ENCODE data around the gene NATD1.

NATD1 gene

DNA sequence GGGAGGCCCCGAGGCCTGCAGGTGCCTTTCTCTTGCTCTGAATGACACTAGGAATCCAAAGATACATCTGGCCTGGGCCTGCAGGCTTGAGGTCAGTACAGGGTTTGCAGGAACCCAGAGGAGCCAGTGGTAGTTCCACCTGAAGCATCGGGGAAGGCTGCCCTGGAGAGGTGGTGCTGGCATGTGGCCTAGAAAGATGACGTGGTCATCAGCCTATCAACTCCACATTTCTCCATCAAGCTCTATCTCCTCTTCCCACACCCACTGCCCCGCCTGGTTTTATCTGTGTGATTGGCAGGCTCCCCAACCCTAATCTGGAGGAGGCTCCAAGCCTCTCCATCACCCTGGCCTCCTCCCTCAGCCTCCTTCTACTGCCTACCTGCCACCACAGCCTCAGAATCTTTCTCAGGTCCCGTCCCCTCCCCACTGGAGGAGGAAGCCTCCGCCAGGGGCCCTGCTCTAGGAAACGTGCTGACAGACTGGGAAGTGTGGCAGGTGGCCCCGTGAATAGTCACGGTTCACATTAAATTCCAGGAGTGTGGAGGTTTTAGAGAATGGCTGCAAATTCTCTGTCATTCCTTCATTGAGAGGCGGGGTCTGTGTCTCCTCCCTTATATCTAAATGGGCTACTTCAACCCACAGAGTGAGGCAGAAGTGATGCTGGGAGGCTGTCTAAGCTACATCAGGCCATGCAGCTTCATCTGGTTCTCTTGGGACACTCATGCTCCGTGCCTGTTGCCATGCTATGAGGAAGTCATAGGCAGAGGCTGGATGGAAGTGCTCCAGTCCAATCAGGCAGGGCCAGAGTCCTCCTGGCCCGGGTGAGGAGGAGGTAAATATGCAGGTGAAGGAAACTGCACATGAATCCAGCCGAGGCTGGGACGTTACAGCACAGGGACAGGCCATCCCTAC lies 19.9 kb upstream of the NATD1 start:
- no peak for DNase-seq

DNA sequence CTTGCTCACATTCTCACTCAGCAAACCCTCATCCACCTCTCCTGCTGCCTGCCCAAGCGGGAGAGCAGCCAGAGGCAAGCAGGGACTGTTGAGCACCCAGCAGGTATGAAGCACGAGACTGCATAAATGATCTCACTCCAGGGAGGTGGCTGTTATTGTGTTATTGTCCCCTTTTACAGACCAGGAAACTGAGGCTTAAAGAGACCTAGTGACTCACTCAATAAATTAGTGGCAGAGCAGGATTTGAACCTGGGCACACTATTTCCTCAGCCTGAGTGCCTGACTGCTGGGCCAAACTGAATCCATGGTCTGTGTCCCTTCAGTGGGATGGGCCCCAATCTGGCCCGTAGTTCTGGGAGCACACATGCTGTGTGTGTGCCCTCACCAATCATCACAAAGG lies 19.0 kb upstream of the NATD1 start:
- no peak for DNase-seq

DNA sequence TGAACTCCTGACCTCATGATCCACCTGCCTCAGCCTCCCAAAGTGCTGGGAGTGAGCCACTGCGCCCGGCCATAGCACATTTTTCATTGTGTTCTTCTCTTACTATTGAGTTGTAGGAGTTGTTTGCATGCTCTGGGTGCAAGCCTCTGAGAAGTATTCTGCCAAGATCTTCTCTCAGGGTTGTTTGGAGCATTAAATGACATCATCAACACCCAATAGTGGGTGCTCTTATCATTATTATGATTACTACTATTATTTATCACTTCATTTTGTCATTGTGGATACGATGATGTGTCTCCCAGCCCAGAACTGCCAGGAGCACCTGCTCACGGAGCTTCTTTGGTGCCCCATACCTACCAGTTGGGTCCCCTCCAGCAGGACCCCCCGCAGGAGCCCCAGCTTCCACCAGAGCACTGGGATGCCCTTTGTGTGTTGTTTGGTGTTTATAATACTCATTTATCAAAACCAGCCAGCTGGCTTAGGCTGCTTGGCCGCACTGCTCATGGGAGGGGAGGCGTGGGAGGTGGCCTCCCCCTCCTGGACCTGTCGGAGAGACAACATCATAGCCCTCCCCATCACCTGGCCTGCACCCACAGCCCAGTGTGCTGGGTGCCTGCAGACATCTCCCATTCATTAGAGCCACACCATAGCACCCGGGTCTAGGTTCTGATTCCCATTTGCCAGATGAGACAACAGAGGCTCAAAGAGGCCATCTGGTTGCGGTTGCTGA lies 18.4 kb upstream of the NATD1 start:
- DNase-seq = no peak

DNA sequence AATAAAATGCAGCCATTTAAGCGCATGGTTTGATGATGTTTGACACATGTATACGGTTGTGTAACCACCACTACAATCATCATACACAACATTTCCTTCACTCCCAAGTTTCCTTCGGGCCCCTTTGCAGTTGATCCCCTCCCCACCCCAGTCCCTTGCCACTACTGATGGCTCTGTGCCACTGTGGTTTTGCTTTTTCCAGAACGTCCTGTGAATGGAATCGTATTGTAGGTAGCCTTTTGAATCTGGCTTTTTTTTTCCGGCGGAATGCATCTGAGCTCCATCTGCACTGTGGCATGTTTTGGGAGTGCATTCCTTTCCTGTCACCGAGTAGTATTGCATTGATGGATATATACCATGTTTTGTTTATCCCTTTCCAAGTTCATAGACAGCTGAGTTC lies 16.2 kb upstream of the NATD1 start:
- no peak for DNase-seq

DNA sequence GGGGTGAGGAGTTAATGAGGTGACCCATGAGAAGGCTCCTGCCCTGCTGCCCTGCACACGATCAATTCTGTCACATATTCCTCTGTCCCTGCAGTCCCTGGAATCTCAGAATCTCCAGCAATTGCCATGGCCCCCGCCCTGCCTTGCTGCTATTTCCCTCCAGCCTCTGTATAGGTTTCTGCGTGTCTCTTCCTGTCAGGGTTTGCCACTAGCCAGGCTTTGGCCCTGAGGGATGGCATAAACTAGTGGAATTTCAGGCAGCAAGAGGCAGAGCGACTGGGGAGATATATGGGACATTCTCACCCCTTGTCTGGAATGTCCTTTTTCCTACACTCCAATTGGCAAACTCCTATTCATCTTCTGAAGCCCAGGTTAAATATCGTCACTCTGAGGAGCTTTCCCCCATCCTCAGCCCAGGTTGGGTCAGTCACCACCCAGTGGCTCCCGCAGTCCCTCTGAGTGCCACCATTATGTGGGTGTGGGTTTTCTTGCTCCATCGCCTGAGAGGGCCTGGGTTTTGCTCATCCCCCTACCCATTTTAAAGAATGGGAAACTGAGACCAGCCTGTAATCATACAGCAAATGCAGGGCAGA lies 15.5 kb upstream of the NATD1 start:
- no peak for DNase-seq

DNA sequence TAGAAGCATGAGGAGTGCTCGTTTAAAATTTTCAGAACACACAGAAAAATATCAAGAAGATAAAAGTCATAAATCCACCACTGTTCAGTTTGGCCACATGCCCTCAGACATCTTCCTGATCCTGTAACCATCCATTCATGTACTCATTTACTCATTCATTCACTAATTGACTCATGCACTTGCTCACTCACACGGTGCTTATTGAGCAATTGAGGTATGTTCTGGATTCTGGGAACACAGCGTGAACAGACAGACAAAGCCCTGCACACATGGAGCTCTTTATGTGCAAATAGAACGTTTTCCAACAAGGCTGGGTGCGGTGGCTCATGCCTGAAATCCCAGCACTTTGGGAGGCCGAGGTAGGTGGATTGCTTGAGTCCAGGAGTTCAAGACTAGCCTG lies 10.2 kb upstream of the NATD1 start:
- no peak for DNase-seq

DNA sequence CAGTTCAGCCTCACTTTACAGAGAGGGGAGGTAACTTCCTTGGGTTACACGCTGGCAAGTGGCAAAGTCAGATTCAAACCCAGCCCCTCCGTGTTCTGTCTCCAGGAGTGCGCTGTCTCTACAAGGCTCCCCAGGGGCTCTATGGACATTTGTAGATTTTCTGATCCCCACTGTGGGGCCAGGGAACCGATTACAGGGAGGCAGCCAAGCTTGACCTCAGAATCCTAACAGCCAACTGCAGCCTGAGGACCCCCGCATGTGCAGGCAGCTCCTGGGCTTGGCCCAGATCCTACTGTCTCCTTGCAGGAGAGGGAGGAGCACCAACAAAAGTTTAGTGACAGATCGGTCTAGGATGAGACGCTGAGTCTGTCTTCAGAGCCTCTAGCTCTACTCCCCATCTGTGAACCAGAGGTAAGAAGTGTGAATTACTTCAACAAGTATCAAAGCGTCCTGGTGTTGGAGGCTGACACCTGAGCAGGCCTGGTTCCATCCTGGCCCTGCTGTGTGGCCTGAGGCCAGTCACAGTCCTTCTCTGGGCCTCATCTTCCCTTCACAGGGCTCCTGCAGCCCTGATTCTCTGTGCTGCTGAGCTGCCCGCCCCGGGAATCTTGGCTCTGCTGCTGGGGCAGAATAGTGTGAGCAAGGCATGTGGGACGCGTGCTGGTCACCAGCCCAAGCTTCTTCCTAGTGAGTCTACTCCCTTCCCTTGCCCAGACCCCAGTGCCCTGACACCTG lies 9.2 kb upstream of the NATD1 start:
- DNase-seq = no peak

DNA sequence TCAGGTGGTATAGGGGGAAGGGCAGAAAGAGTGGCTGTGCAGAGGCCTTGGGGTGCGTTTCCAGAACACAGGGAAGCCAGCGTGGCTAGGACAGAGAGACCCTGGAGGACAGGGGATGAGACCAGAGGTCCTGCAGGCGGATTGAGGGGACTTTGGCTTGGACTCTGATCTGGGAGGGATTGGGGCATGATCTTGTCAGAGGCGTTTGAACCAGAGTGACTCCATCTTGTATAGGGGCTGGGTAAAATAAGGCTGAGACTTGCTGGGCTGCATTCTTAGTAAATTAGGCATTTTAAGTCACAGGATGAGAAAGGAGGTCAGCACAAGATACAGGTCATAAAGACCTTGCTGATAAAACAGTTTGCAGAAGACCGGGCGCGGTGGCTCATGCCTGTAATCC lies 5.4 kb upstream of the NATD1 start:
- DNase-seq = no peak

DNA sequence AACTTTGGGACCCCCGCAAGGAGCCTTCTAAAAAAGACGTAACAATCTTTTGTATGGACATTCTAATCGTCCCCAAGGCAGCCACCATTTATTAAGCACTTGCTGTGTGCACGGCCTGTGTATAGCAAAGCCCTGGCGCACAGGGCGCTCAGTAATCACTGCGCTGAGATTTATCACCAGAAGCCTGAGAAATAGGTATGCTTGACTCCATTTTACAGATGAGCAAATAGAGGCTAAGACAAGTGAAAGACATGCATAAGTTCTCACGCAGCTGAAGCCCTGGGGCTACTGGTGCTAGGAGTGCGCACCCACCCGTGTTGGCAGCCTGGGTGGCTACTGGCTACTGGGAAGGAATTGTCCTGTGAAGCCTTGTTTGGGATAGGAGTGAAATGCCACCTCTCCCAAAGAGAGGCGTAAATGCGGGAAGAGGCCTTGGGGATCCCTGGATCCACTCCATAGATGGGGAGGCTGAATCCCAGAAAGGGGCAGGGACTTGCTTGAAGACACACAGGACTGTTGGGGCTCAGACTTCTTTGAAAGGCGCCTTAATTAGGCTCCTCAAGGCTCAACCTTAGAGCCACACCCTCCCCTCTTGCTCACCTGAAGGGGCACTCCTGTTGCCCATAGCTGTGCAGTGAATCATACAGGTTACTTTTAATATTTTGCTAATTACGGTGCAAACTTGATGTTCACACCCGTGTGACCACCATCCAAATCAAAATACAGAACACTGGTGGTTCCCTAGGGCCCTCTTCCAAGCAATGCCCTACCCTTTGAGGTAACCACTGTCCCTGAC lies 634 bp upstream of the NATD1 start:
- DNase-seq = no peak

DNA sequence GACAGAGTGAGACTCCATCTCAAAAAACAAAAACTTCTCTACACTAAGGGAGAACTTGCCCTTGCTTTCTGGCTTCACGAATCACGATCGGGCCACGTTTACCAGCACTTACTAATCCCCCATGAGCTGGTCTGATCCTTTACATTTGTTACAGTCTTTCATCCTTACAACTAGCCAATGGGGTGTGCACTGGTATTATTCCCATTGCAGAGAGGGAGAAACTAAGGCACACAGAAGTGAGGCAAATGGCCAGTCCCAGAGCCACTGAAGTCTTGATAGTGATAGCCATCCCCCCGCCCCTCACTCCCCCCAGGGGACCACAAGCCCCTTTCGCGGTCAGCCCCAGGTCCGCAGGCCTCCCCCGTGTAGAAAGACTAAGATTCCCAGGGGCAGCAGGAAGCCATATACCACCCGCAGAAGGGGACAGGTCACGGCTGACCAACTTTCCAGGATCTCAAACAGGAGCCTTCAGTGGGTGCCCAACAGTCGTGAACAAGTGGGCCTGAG lies 868 bp downstream of the NATD1 start:
- no peak for DNase-seq

DNA sequence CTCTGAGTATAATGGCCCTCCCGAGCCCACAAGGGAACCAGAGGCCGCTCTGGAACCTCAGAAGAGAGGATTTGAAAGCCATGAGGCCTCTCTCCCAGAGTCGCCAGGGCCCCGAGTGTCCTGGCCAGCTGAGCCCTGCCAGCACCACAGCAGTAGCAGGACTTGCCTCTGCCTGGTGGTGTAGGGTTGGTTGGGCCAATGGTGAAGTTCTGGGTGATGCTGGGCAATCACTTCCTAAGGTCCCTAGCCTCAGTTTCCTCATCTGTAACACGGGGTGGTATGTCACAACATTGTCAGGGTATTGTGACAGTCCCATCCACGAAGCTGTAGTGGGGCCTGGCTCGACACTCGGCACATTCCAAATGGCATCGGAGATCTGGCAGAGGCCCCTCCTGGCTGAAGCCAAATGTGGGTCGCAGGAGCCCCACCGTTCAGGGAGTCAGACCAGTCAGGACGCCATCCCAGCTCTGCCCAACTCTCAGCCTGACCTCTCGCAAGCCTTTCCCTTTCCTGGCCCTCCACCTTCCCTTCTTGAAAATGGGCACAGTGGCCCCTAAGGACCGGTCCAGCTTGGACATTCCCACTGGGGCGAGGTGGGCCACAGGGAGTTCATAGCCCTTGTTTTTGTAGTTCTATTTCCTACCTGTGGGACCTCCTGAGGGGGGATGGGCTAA lies 1.7 kb downstream of the NATD1 start:
- DNase-seq = no peak

DNA sequence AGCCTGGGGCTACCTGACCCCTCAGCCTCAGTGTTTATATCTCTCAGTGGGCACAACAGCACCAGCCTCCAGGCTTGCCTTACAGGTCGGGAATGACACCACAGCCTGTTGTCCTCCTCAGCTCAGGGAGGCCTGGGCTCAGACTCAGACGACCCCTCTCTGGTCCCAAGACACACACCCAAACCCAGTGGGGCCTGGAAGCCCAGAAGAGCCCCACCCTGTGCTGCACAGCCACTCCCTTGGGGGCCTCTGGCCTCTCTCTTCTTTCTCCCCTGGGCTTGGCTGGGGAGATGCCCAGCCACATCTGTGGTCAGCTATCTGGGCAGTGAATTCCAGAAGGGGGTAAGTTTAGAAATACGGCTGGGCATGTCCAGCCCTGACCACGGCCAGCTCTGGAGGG lies 2.4 kb downstream of the NATD1 start:
- no peak for DNase-seq

DNA sequence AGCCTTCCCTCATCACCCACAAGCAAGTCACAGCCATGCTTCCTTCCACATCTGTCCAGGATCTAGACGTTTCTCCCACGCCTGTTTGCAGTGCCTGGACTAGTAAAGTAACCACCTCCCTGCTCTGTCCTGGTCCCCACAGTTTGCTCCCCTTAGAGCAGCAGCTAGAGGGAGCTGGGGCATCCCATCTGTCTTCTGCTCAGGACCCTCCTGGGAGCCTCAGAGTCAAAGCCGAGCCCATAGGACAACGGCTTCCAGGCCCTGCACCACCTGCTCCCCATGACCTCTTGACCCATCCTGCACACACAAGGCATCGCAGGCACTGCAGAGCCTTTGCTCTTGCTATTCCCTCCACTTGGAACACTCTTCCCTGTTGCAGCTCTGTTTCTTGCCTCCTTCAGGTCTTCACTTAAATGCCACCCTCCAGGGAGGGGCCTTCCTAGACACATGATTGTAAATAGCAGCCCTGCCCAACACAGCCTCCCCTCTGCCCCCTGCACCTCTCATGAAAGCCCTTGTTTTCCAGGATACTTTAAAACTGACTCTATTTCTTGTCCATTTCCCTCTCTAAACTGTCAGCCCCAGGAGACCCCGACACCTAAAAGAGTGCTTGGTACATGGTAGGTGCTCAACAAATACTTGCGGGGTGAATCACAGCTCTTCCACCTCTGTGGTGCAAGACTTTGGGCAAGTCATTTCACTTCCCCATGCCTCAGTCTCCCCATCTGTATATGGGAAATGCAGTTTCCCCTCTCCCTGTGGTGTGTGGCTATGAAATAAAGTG lies 3.1 kb downstream of the NATD1 start:
- DNase-seq = no peak

DNA sequence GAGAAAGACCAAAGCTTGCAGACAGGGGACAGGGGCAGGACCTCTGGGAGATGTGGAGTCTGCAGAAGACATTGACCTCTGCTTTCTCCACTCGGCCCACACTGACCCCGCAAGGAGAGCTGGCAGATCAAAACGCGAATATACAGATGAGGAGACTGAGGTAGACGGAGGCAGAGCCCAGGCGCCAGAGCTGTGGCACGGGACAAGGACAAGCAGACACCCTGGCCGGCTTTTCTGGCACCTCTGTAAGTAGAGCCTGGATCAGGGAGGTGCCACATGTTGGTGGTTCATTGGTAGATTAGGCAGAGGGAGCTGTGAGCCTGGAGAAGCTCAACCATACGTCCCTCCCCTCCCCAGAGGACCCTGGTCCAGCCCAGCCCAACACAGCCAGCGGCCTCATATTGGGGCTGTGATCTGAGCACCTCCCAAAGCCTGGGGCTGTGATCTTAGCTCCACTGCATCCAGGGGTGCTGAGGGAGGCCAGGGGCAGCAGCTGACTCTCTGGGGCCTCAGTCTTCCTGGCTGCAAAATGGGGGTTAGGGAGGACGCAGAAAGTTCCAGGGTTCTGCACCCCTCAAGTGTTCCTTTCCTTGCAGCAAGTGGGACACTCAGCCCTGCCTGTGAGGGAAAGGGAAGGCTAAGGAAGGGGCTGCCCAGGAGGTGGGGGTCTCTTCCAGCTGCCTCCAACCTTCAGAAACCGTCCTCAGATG lies 4.0 kb downstream of the NATD1 start:
- DNase-seq = no peak

DNA sequence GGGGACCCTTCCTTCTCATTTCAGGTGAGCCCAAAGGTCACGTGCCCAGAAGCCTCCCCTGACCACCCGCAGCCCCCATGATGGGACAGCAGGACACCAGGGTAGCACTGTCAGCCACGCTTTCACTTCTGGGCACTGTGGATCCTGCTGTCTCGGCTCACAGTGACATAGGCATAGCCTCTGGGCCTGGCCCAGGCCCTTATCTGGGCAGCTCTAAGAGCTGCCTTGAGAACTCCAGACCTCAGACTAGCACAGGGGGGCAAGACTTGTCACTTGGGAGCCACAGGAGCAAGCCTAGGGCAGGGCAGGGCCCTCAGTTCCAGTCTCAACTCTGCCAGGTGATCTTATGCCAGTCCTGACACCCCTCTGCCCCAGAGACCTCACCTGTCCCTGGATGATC lies 4.7 kb downstream of the NATD1 start:
- no peak for DNase-seq

DNA sequence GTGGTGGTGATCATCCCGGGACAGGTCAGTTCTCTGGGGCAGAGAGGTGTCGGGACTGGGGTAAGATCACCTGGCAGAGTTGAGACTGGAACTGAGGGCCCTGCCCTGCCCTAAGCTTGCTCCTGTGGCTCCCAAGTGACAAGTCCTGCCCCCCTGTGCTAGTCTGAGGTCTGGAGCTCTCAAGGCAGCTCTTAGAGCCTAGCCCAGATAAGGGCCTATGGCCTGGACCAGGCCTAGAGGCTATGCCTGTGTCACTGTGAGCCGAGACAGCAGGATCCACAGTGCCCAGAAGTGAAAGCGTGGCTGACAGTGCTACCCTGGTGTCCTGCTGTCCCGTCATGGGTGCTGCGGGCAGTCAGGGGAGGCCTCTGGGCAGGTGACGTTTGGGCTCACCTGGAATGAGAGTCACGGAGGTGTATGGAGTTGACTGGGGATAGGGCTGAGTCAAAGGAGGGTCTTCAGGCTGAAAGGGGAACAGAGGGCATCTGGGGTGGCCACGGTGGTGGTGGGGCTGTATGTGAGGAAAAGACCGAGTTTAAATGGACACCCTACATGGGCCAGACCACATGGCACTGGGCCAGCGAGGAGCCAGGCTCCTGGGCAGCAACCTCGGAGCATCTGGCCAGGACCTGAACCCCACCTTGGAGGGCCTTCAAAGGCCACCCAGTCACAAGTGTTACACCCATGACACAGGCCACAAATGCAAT lies 5.5 kb downstream of the NATD1 start:
- no peak for DNase-seq

DNA sequence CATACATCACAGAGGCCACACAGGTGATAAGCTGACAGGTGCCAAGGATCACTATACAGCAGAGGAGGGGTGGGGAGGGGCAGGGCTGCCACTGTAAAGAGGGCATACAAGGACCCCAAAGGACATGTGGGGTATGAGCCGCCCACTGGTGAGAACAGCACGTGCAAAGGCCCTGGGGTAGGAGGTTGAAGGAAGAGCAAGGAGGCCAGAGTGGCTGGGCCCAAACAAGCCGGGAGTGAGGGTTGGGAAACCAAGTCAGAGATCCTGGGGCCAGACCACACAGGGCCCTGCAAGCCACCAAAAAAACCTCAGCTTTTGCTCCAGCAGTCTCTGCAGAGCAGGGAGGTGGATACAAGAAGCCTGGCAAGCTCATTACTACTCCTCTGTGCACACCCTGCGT lies 6.5 kb downstream of the NATD1 start:
- DNase-seq = no peak

DNA sequence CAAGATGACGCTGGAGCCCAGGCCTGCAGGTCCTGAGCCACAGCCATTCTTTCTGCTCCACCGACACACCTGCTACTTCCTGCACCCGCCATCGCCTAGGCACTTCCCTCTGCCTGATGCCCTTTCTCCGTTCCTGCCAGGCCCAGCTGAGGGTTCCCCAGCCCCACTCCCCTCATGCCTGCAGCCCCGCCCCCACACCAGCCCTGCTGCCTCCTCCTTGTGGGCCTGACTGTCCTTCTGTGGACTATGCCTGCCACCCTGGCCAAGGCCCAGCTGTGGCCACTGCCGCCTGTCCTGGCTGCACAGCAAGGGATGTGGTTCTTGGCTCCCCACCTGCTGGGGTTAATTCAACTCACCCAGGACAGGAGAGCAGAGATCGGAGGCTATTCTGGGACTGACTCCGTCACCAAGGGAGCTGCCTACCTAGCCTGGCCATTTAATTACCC lies 7.5 kb downstream of the NATD1 start:
- DNase-seq = no peak

Data from AML-193 (cell line).